CD4-positive, alpha-beta T cell treated with Interleukin-6 for 4 hours (primary cell): ENCODE measurements around the gene STN1.
A peak's percentile ranks its signal among the peaks of the same experiment; 100 is the strongest.

ENCODE experiments used
- DNase-seq: peaks from one replicate; pipeline ENCODE4 v3.0.0-alpha.2; 2020; ENCODE audit warnings: mixed read lengths

The STN1 gene

GRCh38 chr10:103893817-103894216 is 24.2 kb downstream of the STN1 start:
- no peak for DNase-seq

GRCh38 chr10:103892181-103892580 is 25.8 kb downstream of the STN1 start:
- no peak for DNase-seq

- no peak for DNase-seq
These were observed 27.3 kb downstream of the STN1 start for GRCh38 chr10:103890688-103891087.

- DNase-seq = peak; percentile 42
These were observed 27.8 kb downstream of the STN1 start for GRCh38 chr10:103890194-103890658.

- no peak for DNase-seq
These were observed 28.8 kb downstream of the STN1 start for GRCh38 chr10:103889121-103889720.

GRCh38 chr10:103888113-103888841 is 29.7 kb downstream of the STN1 start:
- peak; percentile 35 for DNase-seq

GRCh38 chr10:103885617-103886016 is 32.4 kb downstream of the STN1 start:
- DNase-seq = no peak

GRCh38 chr10:103884681-103885139 is 33.3 kb downstream of the STN1 start:
- DNase-seq = peak; percentile 23

- no peak for DNase-seq
These were observed 35.5 kb downstream of the STN1 start for GRCh38 chr10:103882285-103883007.

GRCh38 chr10:103881416-103882284 is 36.3 kb downstream of the STN1 start:
- no peak for DNase-seq

GRCh38 chr10:103879831-103880230 is 38.2 kb downstream of the STN1 start:
- no peak for DNase-seq

- no peak for DNase-seq
These were observed 38.6 kb downstream of the STN1 start for GRCh38 chr10:103879409-103879808.

GRCh38 chr10:103877861-103878260 is 40.1 kb downstream of the STN1 start:
- DNase-seq = no peak

GRCh38 chr10:103876155-103876554 is 41.8 kb downstream of the STN1 start:
- no peak for DNase-seq

GRCh38 chr10:103874730-103875129 is 43.3 kb downstream of the STN1 start:
- no peak for DNase-seq

GRCh38 chr10:103872137-103872931 is 45.6 kb downstream of the STN1 start:
- no peak for DNase-seq

GRCh38 chr10:103871006-103871405 is 47.0 kb downstream of the STN1 start:
- no peak for DNase-seq

- no peak for DNase-seq
These were observed 47.5 kb downstream of the STN1 start for GRCh38 chr10:103870516-103870915.

- no peak for DNase-seq
These were observed 48.6 kb downstream of the STN1 start for GRCh38 chr10:103869336-103869735.

GRCh38 chr10:103868200-103868599 is 49.8 kb downstream of the STN1 start:
- DNase-seq = no peak

- DNase-seq = no peak
These were observed 56.5 kb downstream of the STN1 start for GRCh38 chr10:103861505-103861904.
